ENCODE results near the gene DCHS2.

Gene DCHS2

DNA sequence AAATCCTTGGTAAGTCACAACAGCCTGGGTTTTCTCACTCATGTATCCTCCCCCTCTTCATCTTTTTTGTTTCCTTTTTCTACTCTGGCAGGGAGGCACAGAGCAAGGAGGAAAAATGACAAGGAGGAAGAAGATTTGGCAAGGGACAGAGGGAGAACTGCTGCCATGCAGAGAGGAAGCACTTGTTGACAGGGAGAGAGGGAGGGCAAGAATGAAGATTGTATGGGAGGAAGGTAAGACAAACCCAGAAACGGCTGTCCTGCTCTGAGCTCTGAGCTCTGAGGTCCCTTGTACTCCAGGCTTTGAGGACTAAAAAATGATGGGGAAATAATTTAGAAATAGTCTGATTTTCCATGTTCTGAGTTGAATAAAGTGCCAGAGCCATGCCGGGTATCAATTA, 123.9 kb downstream of the DCHS2 start:
- H3K27ac ChIP-seq = no peak overlapping the region
- H3K36me3 ChIP-seq (replicated peaks) = no peaks in the 10 kb centered on the region
- in situ Hi-C loops (cut with HindIII; ENCODE audit: low pct_ligation_motif_present, low sequenced_read_pairs) = no loop called here
- no peak overlapping the region for H3K4me3 ChIP-seq (ENCODE audit: low read depth, low read length)
- no peaks in the 10 kb centered on the region for H3K27me3 ChIP-seq (replicated peaks)
- DNase-seq = no peak
- TF ChIP-seq, protein P1, sequence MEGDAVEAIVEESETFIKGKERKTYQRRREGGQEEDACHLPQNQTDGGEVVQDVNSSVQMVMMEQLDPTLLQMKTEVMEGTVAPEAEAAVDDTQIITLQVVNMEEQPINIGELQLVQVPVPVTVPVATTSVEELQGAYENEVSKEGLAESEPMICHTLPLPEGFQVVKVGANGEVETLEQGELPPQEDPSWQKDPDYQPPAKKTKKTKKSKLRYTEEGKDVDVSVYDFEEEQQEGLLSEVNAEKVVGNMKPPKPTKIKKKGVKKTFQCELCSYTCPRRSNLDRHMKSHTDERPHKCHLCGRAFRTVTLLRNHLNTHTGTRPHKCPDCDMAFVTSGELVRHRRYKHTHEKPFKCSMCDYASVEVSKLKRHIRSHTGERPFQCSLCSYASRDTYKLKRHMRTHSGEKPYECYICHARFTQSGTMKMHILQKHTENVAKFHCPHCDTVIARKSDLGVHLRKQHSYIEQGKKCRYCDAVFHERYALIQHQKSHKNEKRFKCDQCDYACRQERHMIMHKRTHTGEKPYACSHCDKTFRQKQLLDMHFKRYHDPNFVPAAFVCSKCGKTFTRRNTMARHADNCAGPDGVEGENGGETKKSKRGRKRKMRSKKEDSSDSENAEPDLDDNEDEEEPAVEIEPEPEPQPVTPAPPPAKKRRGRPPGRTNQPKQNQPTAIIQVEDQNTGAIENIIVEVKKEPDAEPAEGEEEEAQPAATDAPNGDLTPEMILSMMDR (IDR thresholded peaks at IDR 0.05; ENCODE audit: low read depth, low read length, missing control alignments) = no peak

DNA sequence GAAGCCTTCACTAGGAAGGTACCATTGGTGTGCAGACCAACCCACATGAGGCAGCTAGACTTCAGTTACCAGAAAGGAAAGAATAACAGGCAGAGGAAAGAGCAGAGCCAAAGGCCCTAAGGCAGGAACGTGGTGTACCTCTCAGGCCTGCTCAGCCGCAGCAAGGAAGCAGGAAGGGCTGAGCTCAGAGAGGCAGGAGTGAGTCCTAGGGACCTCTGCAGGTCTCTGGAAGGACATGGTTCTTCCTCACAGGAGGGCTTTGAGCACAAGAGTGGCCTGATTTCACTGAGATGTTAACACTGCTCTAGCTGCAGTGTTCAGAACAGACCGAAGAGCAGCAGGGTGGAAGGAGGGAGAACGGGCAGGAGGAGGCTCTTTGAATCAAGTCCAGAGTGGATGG, 124.6 kb downstream of the DCHS2 start:
- no peaks in the 10 kb centered on the region for H3K27me3 ChIP-seq (replicated peaks)
- no peak overlapping the region for H3K27ac ChIP-seq
- no peak for DNase-seq
- H3K36me3 ChIP-seq (replicated peaks) = no peaks in the 10 kb centered on the region
- TF ChIP-seq, protein P1 (IDR thresholded peaks at IDR 0.05; ENCODE audit: low read depth, low read length, missing control alignments) = no peak
- in situ Hi-C loops (cut with HindIII; ENCODE audit: low pct_ligation_motif_present, low sequenced_read_pairs) = no loop called here
- no peak overlapping the region for H3K4me3 ChIP-seq (ENCODE audit: low read depth, low read length)

DNA sequence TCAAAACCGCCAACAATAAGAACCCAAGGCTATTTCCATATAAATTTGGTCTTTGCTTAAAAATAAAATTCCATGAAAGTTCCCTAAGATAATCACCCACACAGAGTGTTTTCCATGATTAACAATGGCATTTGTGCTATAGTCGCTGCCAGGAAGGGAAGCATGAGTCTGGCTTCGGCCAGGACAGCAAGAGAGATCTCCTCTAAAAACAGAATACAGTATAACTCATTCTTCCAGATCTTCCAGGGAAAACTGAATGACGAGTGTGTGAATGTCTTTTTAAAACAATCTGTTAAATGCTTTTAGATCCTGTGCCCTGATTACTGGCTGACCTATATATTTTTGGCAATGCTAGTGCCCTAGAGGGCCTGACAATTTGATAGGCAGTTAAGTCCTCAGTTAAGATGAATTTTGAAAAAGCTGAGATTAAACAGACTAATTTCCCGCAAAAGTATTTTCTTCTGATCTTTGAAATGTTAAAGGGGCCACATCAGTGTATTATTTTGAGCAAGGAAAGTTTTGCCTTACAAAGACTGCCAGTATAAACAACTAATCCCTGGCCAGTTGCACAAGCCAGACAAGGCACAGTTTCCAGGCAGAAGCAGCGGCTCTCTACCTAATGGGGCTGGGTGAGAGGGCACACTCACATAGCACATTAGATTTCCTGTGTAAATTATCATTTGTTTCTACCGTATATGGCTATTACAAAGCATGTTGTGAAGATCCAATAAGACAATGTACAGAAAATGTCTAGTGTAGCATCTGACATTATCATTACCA, 127.3 kb downstream of the DCHS2 start:
- TF ChIP-seq, protein P1 (IDR thresholded peaks at IDR 0.05; ENCODE audit: low read depth, low read length, missing control alignments) = no peak
- in situ Hi-C loops (cut with HindIII; ENCODE audit: low pct_ligation_motif_present, low sequenced_read_pairs) = no loop called here
- H3K4me3 ChIP-seq (ENCODE audit: low read depth, low read length) = no peak overlapping the region
- no peak overlapping the region for H3K27ac ChIP-seq
- H3K36me3 ChIP-seq (replicated peaks) = no peaks in the 10 kb centered on the region
- no peaks in the 10 kb centered on the region for H3K27me3 ChIP-seq (replicated peaks)
- no peak for DNase-seq

DNA sequence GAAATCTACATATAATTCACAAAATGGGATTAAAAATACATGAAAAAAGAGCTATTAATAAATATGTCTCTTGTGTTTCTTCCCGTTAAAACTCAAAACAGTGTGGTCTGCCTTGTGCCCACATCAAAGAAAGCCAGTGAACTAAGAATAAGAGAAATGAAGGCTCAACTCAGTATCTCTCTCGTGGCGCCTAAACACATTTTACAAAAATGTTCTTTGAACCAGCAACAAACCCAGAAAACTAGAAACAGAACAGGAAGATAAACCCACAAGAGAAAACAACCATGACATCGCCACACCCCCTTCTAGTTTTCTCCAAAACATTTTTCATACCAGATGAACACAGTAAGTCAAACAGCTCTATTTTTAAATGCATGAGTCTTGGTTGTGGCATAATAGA, 130.1 kb downstream of the DCHS2 start:
- H3K27me3 ChIP-seq (replicated peaks) = no peaks in the 10 kb centered on the region
- TF ChIP-seq, protein P1 (IDR thresholded peaks at IDR 0.05; ENCODE audit: low read depth, low read length, missing control alignments) = no peak
- no peak overlapping the region for H3K4me3 ChIP-seq (ENCODE audit: low read depth, low read length)
- H3K36me3 ChIP-seq (replicated peaks) = no peaks in the 10 kb centered on the region
- no peak for DNase-seq
- in situ Hi-C loops (cut with HindIII; ENCODE audit: low pct_ligation_motif_present, low sequenced_read_pairs) = no loop called here
- no peak overlapping the region for H3K27ac ChIP-seq

DNA sequence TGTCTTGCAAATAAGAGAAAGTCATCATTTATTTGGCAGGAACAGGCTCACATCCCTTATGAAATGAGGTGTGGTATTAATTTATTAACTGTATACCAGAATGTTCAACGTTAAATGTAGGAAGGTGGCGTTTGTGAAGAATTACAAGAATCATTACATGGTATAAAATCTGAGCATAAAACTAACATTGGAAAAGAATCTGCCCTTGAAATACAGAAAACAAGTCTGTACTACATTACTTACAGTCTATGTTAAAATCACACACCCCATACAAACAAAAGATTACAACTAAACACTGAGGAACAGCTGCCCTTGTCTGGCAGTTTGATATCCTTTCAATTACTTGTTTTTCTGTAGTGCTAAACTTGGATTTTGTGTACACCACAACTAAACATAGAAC, 131.1 kb downstream of the DCHS2 start:
- no peak for DNase-seq
- TF ChIP-seq, protein P1 (IDR thresholded peaks at IDR 0.05; ENCODE audit: low read depth, low read length, missing control alignments) = no peak

DNA sequence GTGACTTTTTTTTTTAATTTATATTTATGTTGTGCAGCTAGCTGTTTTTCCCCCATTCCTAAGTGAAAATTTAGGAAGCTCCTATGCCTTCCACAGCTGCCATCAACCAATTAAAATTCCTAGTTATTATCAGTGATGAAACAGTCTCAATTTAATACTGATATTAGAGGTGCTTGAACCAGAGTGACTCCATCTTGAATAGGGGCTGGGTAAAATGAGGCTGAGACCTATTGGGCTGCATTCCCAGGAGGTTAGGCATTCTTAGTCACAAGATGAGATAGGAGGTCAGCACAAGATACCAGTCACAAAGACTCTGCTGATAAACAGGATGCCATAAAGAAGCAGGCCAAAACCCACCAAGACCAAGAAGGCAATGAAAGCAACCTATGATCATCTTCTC, 136.7 kb downstream of the DCHS2 start:
- DNase-seq = no peak
- Histone ChIP-seq H3K4me3 (ENCODE audit: low read depth, low read length) (no peak overlapping the region), H3K27ac (no peak overlapping the region), H3K27me3 (replicated peaks) (no peaks in the 10 kb centered on the region), H3K36me3 (replicated peaks) (no peaks in the 10 kb centered on the region)
- in situ Hi-C loops (cut with HindIII; ENCODE audit: low pct_ligation_motif_present, low sequenced_read_pairs) = no loop called here
- TF ChIP-seq, protein P1 (IDR thresholded peaks at IDR 0.05; ENCODE audit: low read depth, low read length, missing control alignments) = no peak

More for the DNA sequence above, 131.1 kb downstream of the DCHS2 start:
- H3K4me3 ChIP-seq (ENCODE audit: low read depth, low read length) = no peak overlapping the region
- H3K27ac ChIP-seq = no peak overlapping the region
- in situ Hi-C loops (cut with HindIII; ENCODE audit: low pct_ligation_motif_present, low sequenced_read_pairs) = no loop called here
- H3K27me3 ChIP-seq (replicated peaks) = no peaks in the 10 kb centered on the region
- no peaks in the 10 kb centered on the region for H3K36me3 ChIP-seq (replicated peaks)
